ENCODE results near the gene NOVA2. TPM values are rescaled to one million over a fixed set of nuclear protein-coding genes. Genes with fewer than 3 reads are reported as not detected.

The NOVA2 gene
- total and polyA plus RNA-seq, 5 donors = 3.3 to 5.4 (median 3.9) TPM

DNA sequence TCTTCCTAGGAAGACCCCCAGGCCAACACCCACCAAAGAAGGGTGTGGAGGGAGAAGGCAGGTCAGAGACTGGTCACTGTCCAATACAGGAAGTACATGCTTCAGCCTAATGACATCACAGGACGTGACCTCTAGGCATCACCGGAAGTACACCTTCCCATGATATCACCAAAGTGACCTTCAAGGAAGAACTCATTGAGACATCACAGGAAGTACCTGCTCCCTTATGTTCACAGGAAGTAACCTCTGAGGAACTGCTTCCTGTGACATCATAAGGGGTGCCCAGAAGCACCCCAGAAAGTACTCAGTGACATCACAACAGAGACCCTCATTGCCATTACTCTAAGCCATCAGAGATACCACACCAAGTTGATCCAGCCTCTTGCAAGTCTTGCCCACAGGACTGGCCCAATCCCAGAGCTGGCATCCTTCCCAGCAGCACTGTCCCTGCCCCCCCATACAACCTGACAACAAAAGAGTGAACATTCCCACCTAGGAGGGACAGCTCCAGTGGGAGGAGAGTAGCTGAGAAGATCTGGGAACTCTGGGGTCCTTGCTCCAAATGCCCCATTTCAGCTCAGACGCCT, 34.8 kb downstream of the NOVA2 start:
- intact Hi-C loops (cut with DNase I) = no loop called here
- no peak overlapping the region for H3K27ac ChIP-seq (ENCODE audit: low read length)
- ATAC-seq (no peak), DNase-seq (no peak)
- no peaks in the 10 kb centered on the region for H3K4me1 ChIP-seq (ENCODE audit: control insufficient read depth, insufficient read depth, low read length)
- H3K27me3 ChIP-seq (ENCODE audit: control insufficient read depth, insufficient read depth) = no peaks in the 10 kb centered on the region
- H3K9me3 ChIP-seq (ENCODE audit: control insufficient read depth, low read length) = no peaks in the 10 kb centered on the region
- WGBS = 83% methylated on average over 3 of the region's 3 CpGs
- no peak overlapping the region for H3K4me3 ChIP-seq (ENCODE audit: low read length)

DNA sequence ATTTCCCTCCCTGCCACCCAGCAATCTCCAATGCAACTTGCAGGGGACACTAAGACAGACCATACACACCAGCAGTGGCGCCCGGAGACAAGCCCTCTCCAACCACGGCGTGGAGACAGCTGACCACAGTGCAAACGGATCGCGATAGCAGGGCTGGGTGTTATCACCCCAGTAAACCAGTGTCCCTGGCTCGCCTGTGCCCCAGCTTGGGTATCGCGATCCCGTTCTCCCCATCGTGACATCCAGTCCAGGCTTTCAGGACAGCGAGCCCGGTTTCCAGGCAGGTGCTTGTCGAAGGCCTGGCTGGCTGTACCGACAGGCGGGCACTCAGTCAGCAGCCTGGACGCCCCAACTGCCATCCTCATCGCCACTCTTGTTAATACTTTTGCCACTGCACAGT, 38.4 kb downstream of the NOVA2 start:
- Histone ChIP-seq H3K4me3 (ENCODE audit: low read length) (no peak overlapping the region), H3K27me3 (ENCODE audit: control insufficient read depth, insufficient read depth) (no peaks in the 10 kb centered on the region), H3K9me3 (ENCODE audit: control insufficient read depth, low read length) (no peaks in the 10 kb centered on the region), H3K27ac (ENCODE audit: low read length) (no peak overlapping the region), H3K4me1 (ENCODE audit: control insufficient read depth, insufficient read depth, low read length) (no peaks in the 10 kb centered on the region)
- ATAC-seq (no peak), DNase-seq (no peak)
- 69% methylated on average over 19 of the region's 19 CpGs for WGBS
- intact Hi-C loops (cut with DNase I) = no loop called here

DNA sequence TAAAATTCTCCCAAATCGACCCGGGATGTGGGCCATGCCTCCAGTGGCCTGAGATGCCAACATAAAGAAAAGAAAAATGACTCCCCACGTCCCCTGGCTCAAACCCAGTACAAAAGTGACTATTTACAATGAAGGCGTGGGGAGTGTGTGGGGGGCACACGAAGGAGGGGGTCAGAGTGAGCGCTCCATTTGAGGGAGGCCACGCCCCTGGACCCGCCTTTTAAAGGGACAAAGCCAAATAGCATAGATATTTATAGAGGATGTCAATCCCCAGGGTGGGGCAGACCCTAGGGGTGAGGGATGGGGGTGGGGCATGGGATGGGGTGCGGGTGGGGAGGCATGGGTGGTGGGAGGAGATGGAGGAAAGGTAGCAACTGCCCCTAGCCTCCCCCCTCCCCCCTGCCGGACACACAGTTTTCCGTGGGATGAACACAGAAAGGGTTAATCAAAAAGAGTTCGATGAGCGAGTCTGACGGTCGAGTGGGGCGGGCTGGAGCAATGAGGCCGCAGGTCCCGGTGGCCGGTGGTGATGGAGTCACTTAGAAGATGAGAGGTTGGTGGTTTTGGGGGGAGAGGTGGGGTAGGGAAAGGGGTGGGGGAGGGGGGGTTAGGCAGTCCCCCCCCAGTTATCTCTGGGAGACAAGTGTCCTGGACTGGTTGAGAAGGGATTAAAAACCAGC, 39.0 kb downstream of the NOVA2 start:
- Histone ChIP-seq H3K27ac (ENCODE audit: low read length) (no peak overlapping the region), H3K27me3 (ENCODE audit: control insufficient read depth, insufficient read depth) (no peaks in the 10 kb centered on the region), H3K4me1 (ENCODE audit: control insufficient read depth, insufficient read depth, low read length) (no peaks in the 10 kb centered on the region), H3K4me3 (ENCODE audit: low read length) (no peak overlapping the region), H3K9me3 (ENCODE audit: control insufficient read depth, low read length) (no peaks in the 10 kb centered on the region)
- intact Hi-C loops (cut with DNase I) = no loop called here
- DNase-seq = no peak
- 37% methylated on average over 19 of the region's 19 CpGs for WGBS
- no peak for ATAC-seq

DNA sequence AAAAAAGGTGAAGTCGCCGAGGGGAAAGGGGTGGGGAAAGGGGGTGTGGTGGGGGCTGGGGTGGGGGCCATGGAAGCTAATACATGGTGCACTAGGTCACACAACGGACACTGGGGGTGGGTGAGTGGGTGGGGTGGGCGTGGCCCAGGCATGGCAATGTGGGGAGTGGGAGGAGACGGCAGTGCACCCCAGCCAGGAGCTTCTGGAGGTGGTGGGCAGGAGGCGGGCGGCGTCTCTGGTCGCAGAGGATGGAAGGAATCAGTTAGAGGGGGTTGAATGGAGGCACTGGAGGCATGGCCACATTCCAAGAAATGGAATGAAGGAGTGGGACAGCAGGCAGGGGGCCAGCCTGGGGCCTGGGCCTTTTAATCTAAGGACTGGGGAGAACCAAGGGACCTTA, 39.9 kb downstream of the NOVA2 start:
- ATAC-seq (no peak), DNase-seq (no peak)
- H3K27me3 ChIP-seq (ENCODE audit: control insufficient read depth, insufficient read depth) = no peaks in the 10 kb centered on the region
- H3K4me3 ChIP-seq (ENCODE audit: low read length) = no peak overlapping the region
- WGBS = 67% methylated on average over 9 of the region's 9 CpGs
- H3K27ac ChIP-seq (ENCODE audit: low read length) = no peak overlapping the region
- no peaks in the 10 kb centered on the region for H3K9me3 ChIP-seq (ENCODE audit: control insufficient read depth, low read length)
- intact Hi-C loops (cut with DNase I) = no loop called here
- no peaks in the 10 kb centered on the region for H3K4me1 ChIP-seq (ENCODE audit: control insufficient read depth, insufficient read depth, low read length)

DNA sequence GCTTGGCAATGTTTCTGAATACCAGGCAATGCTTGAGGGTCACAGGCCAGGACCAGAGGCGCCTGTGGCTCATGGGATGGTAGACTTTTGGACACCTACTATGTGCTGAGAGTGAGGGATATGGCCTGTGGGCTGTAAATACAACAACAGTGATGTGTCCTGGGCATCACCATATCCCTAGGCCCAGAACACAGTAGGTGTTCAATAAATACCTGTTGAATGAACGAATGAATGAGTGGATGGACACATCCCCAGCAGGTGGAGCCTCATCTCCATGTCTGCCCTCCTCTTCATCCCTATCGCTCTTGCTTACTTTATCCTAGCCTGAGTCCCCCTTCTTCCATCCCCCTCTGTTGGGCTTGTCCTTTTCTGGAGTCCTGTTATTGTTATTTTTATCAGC, 42.6 kb downstream of the NOVA2 start:
- DNase-seq (no peak), ATAC-seq (no peak)
- intact Hi-C loops (cut with DNase I) = no loop called here
- WGBS = 63% methylated on average over 3 of the region's 3 CpGs
- Histone ChIP-seq H3K4me3 (ENCODE audit: low read length) (no peak overlapping the region), H3K4me1 (ENCODE audit: control insufficient read depth, insufficient read depth, low read length) (no peaks in the 10 kb centered on the region), H3K27ac (ENCODE audit: low read length) (no peak overlapping the region), H3K27me3 (ENCODE audit: control insufficient read depth, insufficient read depth) (no peaks in the 10 kb centered on the region), H3K9me3 (ENCODE audit: control insufficient read depth, low read length) (no peaks in the 10 kb centered on the region)

DNA sequence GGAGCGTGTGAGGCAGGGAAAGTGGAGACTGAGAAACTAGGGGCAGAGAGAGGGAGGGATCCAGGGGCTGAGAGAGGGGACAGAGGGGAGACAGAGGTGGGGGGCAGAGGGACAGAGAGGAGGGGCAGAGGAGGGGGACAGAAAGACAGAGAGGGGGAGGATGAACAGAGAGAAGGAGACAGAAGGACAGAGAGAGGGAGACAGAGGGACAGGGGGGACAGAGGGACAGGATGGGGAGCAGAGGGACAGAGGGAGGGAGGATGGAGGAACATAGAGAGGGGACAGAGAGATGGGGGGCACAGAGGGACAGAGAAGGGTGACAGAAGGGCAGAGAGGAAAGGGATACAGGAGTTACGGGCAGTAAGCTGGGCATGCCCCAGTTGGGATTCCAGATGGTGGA, 44.4 kb downstream of the NOVA2 start:
- no peaks in the 10 kb centered on the region for H3K27me3 ChIP-seq (ENCODE audit: control insufficient read depth, insufficient read depth)
- no peaks in the 10 kb centered on the region for H3K9me3 ChIP-seq (ENCODE audit: control insufficient read depth, low read length)
- WGBS = 76% methylated on average over 2 of the region's 2 CpGs
- H3K4me1 ChIP-seq (ENCODE audit: control insufficient read depth, insufficient read depth, low read length) = no peaks in the 10 kb centered on the region
- intact Hi-C loops (cut with DNase I) = no loop called here
- H3K27ac ChIP-seq (ENCODE audit: low read length) = no peak overlapping the region
- no peak overlapping the region for H3K4me3 ChIP-seq (ENCODE audit: low read length)
- ATAC-seq = no peak
- no peak for DNase-seq

DNA sequence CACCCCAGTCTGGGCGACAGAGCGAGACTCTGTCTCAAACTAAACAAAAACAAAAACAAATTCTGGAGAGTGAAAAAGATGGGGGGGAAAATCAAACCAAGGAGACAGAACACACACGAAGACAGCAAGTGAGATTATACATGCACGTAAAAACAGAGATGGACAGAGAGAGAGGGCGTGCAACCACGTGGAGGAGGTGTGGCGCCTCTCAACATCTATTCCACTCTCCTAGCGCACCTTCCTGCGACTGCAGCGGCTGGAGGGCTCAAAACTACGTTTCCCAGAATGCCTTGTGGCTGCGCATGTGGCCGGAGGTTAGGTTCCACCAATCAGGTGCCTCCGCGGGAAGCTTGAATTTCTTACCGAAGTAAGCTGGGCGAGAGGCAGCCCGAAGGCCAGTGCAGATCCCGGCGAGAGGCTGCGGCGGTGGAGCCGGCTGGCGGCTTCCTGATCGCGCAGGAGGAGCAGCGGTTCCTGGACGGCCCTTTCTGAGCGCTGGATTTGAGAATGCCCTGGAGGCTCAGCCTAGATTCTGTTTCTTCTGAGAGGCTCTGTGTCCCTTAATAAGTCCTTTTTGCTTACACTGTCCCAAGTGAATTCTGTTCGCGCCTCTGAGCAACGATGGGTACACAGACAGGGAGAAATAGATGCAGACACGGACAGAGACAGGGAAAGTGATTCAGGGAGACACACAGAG, 46.0 kb downstream of the NOVA2 start:
- 8% methylated on average over 33 of the region's 33 CpGs for WGBS
- intact Hi-C loops (cut with DNase I) = no loop called here
- Histone ChIP-seq H3K4me3 (ENCODE audit: low read length) (no peak overlapping the region), H3K9me3 (ENCODE audit: control insufficient read depth, low read length) (no peaks in the 10 kb centered on the region), H3K27ac (ENCODE audit: low read length) (no peak overlapping the region), H3K4me1 (ENCODE audit: control insufficient read depth, insufficient read depth, low read length) (no peaks in the 10 kb centered on the region), H3K27me3 (ENCODE audit: control insufficient read depth, insufficient read depth) (no peaks in the 10 kb centered on the region)
- peak; percentile 91 to 96 (median 92) for DNase-seq
- ATAC-seq = peak; percentile 89 to 92

DNA sequence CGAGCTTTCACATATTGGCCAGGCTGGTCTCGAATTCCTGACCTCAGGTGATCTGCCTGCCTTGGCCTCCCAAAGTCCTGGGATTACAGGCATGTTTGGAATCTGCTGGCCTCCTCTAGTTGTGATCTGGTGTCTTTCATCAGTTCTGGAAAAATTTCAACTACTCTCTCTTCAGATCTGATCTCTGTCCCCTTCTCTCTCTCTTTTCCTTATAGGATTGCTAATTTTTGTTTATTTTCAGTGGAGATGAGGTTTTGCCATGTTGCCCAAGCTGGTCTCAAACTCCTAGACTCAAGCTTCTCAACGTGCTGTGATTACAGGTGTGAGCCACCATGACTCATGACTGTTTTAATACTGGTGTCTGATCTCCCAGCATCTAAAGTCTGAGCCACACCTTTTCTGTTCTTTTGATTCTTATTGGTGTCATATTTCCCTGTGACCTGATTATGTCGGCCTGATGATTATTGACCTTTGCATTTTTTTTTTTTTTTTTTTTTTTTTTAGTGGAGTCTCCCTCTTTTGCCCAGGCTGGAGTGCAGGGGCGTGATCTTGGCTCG, 48.7 kb downstream of the NOVA2 start:
- no peak for ATAC-seq
- Histone ChIP-seq H3K27me3 (ENCODE audit: control insufficient read depth, insufficient read depth) (no peaks in the 10 kb centered on the region), H3K4me3 (ENCODE audit: low read length) (no peak overlapping the region), H3K27ac (ENCODE audit: low read length) (no peak overlapping the region), H3K4me1 (ENCODE audit: control insufficient read depth, insufficient read depth, low read length) (no peaks in the 10 kb centered on the region), H3K9me3 (ENCODE audit: control insufficient read depth, low read length) (no peaks in the 10 kb centered on the region)
- intact Hi-C loops (cut with DNase I) = no loop called here
- DNase-seq = no peak
- WGBS = 69% methylated on average over 6 of the region's 6 CpGs

DNA sequence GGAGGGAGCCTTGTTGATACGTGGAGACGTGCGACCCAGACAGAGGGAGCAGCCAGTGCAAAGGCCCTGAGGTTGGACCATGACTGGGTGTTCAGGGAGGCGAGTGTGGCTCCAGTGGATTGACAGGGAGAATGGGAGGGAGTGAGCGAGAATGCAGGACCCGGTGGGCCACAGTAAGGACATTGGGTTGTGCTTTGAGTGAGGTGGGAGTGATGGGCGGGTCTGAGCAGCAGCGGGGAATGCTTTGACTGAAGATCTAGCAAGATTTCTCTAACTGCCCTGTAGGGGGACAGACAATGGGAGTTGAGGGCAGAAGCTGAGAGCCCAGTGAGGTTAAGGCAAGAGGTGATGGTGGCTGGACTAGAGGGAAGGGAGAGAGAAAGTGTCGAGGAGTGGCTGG, 51.4 kb downstream of the NOVA2 start:
- Histone ChIP-seq H3K9me3 (ENCODE audit: control insufficient read depth, low read length) (no peaks in the 10 kb centered on the region), H3K4me3 (ENCODE audit: low read length) (no peak overlapping the region), H3K27me3 (ENCODE audit: control insufficient read depth, insufficient read depth) (no peaks in the 10 kb centered on the region), H3K27ac (ENCODE audit: low read length) (no peak overlapping the region), H3K4me1 (ENCODE audit: control insufficient read depth, insufficient read depth, low read length) (no peaks in the 10 kb centered on the region)
- WGBS = 60% methylated on average over 9 of the region's 9 CpGs
- DNase-seq (no peak), ATAC-seq (no peak)
- intact Hi-C loops (cut with DNase I) = no loop called here

DNA sequence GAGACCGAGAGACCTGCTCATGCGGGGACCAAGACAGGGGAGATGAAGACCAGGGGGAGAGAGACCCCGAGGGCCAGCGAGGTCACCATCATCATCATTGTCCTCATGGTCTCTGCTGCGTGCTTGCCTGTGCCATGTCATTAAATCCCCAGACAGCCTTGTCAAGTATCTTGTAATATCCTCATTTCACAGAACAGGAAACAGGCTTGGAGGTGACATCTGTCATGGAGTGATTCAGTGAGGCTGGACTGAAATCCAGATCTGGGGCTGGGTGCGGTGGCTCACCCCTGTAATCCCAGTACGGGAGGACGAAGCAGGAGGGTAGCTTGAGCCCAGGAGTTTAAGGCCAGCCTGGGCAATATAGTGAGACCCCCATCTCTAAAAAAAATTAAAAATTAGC, 53.2 kb downstream of the NOVA2 start:
- Histone ChIP-seq H3K4me3 (ENCODE audit: low read length) (no peak overlapping the region), H3K9me3 (ENCODE audit: control insufficient read depth, low read length) (no peaks in the 10 kb centered on the region), H3K4me1 (ENCODE audit: control insufficient read depth, insufficient read depth, low read length) (no peaks in the 10 kb centered on the region), H3K27ac (ENCODE audit: low read length) (no peak overlapping the region), H3K27me3 (ENCODE audit: control insufficient read depth, insufficient read depth) (no peaks in the 10 kb centered on the region)
- intact Hi-C loops (cut with DNase I) = no loop called here
- DNase-seq (no peak), ATAC-seq (no peak)
- 65% methylated on average over 8 of the region's 8 CpGs for WGBS

DNA sequence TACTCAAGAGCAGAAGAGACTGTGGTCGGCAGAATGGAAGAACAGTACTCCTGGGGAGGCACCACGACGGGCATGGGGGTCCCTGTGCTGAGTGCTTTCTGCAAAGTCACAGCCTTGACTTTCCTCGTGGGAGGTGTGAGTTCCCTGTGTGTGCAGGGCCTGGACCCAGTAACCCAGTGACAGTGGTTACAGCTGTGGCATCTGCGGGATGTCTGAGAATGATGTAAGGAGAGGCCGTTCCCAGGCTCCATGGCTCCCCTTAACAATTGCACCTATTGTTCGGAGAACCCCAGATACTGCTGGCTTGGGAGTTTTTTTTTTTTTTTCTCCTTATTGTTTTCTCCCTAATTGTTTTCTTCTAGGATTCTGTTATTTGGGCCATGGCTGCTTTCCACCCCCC, 54.0 kb downstream of the NOVA2 start:
- WGBS = 47% methylated on average over 7 of the region's 7 CpGs
- intact Hi-C loops (cut with DNase I) = no loop called here
- Histone ChIP-seq H3K27ac (ENCODE audit: low read length) (no peak overlapping the region), H3K4me1 (ENCODE audit: control insufficient read depth, insufficient read depth, low read length) (no peaks in the 10 kb centered on the region), H3K9me3 (ENCODE audit: control insufficient read depth, low read length) (no peaks in the 10 kb centered on the region), H3K27me3 (ENCODE audit: control insufficient read depth, insufficient read depth) (no peaks in the 10 kb centered on the region), H3K4me3 (ENCODE audit: low read length) (no peak overlapping the region)
- DNase-seq (no peak), ATAC-seq (no peak)
